Activated CD8-positive, alpha-beta memory T cell treated with anti-CD3 and anti-CD28 coated beads for 36 hours (primary cell): ENCODE data around the gene ETNK1. TPM values are rescaled to one million over a fixed set of nuclear protein-coding genes. Genes with fewer than 3 reads are reported as not detected.

Source experiments
- CTCF ChIA-PET: fragments of 350-600 bp; sonication (Branson Sonifier 250); formaldehyde crosslinking; loops from one replicate; lab custom pipeline; 2021; ENCODE audit warnings: antibody characterized with exemption; lab: Charles Lee
- POLR2A ChIA-PET: fragments of 350-600 bp; sonication (Branson Sonifier 250); formaldehyde crosslinking; loops from one replicate; lab custom pipeline; 2021; ENCODE audit warnings: antibody characterized with exemption; lab: Charles Lee
- total RNA-seq, 2 experiments: library from RNA; stranded (reverse); gene quantifications; one replicate each; pipeline ENCODE4 v1.2.3, GENCODE V29; 2021

ETNK1 gene
- total RNA-seq, 2 experiments from 2014 or later: 70.4 to 75.6 TPM

DNA sequence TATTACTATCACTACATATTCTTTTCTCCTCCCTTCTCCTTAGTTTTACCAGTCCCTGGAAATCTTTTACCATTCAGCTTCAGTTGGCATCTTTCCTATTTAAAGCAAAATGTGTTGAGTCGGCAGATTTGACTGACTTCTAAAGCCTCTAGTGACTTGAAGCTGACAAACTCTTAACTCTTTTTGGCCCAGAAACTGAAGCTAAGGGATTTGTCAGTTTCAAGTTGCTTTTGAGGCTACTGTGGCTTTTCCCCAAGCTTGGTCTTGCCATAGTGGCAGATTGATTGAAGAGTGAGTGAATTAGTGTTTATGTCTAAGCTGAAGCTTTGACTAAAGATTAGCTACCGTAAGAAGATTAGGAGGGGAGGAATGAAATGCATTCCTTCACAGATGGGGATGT lies 104.0 kb downstream of the ETNK1 start:
- ChIA-PET CTCF (no interaction called here), POLR2A (no interaction called here)

DNA sequence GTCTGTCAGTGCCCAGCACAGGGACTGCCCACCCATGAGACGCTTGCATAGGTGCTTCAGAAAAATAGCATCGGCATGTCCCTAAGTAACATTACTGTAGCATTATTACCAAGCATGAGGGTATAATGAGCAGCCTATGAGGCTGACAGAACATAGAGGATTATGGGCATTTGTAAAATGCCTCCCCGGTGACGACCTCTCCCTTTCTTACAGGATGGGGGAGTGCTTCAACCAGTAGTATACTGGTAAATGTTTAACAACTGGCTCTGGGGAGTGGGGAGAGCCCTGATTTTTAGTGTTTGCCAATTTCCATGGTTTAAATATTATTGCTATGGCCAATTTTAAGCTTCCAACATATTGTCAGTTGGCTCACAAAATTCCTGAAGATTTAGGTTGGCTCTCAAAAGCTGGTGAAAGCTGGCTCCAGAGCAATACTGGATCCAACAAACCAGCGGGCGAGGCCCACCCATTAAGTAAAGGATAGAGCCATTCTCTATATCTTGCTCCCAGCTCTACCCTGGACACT lies 104.5 kb downstream of the ETNK1 start:
- POLR2A ChIA-PET: no interaction called here
- CTCF ChIA-PET: no interaction called here

DNA sequence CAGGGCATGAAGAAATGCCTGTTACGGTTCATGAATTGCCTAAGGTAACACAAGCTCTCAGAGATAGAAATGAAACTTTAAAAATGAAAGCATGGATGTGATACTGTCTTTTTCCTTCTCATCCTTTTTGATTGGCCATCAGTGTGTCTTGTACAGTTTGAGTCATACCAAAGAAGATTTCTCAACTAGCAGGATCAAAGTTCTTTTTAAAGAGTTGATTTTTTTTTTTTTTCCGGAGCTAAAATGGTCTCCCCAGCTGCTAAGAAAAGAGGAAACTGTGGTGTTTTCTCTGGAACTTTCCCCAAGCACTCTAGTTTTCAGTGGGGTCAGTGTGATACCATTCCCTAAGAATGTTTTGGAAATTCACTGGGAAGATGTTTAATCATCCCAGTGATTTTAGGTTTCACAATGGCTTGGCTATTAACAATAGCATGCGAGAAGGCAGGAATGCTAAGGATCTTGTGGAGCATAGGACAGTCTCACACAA lies 105.0 kb downstream of the ETNK1 start:
- CTCF ChIA-PET: no interaction called here

DNA sequence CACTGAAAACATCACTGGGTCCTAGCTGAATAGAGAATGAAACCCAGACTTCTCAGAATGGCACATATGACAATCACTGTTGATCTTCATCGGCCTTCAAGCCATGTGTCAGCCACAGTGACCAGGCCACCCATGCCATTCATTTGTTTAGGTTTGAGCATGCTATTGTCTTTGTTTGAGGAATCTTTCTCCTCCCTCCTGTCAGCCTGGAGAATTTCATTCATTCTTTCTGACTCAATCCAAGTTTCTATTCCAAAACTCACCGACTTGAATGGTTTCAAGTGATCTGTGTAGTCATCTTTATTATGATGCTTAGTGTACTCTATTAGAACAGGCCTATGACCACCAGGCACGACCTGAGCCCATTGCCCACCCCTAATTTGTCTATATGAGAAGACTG lies 106.3 kb downstream of the ETNK1 start:
- CTCF ChIA-PET: no interaction called here
- POLR2A ChIA-PET: no interaction called here

More for the DNA sequence above, 105.0 kb downstream of the ETNK1 start:
- POLR2A ChIA-PET: no interaction called here

DNA sequence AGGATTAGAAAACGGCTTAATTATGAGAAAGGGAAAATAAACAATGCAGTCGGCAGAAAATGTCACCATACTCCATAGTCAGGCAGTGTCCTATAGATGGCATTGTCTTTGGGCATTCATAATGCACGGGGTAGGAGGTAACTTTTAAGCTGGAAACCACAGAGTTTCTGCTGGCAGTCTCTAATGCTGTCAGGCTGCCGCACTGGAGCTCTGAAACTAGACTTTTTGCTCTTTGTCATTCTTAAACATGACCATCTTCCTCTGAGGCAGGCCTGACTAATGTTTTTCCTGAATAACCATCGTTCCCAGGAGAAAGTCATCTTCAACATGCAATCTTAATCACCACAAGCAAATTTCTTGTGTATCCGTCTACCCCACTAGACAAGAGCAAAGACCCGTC lies 108.8 kb downstream of the ETNK1 start:
- POLR2A ChIA-PET: no interaction called here

DNA sequence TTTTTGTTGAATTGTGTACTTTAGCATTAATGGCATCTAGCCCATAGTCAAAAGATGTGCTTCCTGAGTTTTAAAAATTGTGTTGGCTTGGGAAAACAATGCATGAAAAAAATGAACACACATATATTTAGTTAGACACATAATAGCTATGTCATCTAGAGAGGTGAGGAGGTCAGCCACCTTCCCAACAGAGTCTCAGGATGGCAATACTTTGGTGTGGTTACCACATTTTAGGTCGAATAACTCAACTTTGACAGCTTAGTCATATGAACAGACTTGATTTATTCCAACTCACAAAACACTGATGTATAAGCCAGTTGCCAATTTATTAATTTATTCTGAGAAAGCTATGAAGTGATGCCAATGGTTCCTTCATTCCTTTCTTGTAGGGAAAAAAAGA lies 114.0 kb downstream of the ETNK1 start:
- ChIA-PET POLR2A (no interaction called here), CTCF (no interaction called here)

More for the DNA sequence above, 108.8 kb downstream of the ETNK1 start:
- CTCF ChIA-PET: no interaction called here

Other genes starting within 250 kb of the ETNK1 start
- gene C2CD5, start 80.6 kb upstream of the ETNK1 start, total RNA-seq: 10 to 100 TPM; 25.4 to 27.9 TPM